ENCODE data around the gene KYAT1. TPM values are rescaled to one million over a fixed set of nuclear protein-coding genes. Genes with fewer than 3 reads are reported as not detected.
A peak's percentile ranks its signal among the peaks of the same experiment; 100 is the strongest.

Gene KYAT1
- total RNA-seq, 1 experiment from 2014 or later, result 34.1 TPM

- TF ChIP-seq, protein P1, sequence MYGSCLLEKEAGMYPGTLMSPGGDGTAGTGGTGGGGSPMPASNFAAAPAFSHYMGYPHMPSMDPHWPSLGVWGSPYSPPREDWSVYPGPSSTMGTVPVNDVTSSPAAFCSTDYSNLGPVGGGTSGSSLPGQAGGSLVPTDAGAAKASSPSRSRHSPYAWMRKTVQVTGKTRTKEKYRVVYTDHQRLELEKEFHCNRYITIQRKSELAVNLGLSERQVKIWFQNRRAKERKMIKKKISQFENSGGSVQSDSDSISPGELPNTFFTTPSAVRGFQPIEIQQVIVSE (CRISPR knock-in tag; IDR thresholded peaks at IDR 0.05; ENCODE audit: borderline replicate concordance), result no peak
- TF ChIP-seq, protein P2, sequence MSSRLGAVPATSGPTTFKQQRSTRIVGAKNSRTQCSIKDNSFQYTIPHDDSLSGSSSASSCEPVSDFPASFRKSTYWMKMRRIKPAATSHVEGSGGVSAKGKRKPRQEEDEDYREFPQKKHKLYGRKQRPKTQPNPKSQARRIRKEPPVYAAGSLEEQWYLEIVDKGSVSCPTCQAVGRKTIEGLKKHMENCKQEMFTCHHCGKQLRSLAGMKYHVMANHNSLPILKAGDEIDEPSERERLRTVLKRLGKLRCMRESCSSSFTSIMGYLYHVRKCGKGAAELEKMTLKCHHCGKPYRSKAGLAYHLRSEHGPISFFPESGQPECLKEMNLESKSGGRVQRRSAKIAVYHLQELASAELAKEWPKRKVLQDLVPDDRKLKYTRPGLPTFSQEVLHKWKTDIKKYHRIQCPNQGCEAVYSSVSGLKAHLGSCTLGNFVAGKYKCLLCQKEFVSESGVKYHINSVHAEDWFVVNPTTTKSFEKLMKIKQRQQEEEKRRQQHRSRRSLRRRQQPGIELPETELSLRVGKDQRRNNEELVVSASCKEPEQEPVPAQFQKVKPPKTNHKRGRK (CRISPR knock-in tag; IDR thresholded peaks at IDR 0.05; ENCODE audit: borderline replicate concordance), result no peak
These were observed 91.2 kb downstream of the KYAT1 start (continued) for GRCh38 chr9:128790536-128790935.

- DNase-seq (ENCODE audit: low spot score) (no peak), ATAC-seq (no peak)
- peaks cover 5% of the 10 kb centered on the region; the same call in 1 of the 2 replicates for H3K36me3 Mint-ChIP-seq
- CTCF ChIA-PET, result interaction anchor here (0.8 to 1.7 kb wide), 10 partner anchors 18 to 350 kb away, joined by 3 to 6 read pairs (median 5); partner anchors contain the start of genes ENDOG, PKN3 and SPOUT1
- H3K9me3 Mint-ChIP-seq, result no peaks in the 10 kb centered on the region
- POLR2A ChIA-PET, result interaction anchor here (1.1 kb wide), 1 partner anchor 24 kb away, joined by 5 read pairs; no protein-coding TSS in a partner anchor
- peak overlapping the region; percentile 96 for H3K4me3 Mint-ChIP-seq
- TF ChIP-seq ATF1 (CRISPR knock-in tag; IDR thresholded peaks at IDR 0.05) (no peak), FOXP4 (CRISPR knock-in tag; IDR thresholded peaks at IDR 0.05) (no peak), SOX15 (CRISPR knock-in tag; IDR thresholded peaks at IDR 0.05) (no peak), SMAD4 (CRISPR knock-in tag; IDR thresholded peaks at IDR 0.05) (no peak)
- TF ChIP-seq, protein P3, sequence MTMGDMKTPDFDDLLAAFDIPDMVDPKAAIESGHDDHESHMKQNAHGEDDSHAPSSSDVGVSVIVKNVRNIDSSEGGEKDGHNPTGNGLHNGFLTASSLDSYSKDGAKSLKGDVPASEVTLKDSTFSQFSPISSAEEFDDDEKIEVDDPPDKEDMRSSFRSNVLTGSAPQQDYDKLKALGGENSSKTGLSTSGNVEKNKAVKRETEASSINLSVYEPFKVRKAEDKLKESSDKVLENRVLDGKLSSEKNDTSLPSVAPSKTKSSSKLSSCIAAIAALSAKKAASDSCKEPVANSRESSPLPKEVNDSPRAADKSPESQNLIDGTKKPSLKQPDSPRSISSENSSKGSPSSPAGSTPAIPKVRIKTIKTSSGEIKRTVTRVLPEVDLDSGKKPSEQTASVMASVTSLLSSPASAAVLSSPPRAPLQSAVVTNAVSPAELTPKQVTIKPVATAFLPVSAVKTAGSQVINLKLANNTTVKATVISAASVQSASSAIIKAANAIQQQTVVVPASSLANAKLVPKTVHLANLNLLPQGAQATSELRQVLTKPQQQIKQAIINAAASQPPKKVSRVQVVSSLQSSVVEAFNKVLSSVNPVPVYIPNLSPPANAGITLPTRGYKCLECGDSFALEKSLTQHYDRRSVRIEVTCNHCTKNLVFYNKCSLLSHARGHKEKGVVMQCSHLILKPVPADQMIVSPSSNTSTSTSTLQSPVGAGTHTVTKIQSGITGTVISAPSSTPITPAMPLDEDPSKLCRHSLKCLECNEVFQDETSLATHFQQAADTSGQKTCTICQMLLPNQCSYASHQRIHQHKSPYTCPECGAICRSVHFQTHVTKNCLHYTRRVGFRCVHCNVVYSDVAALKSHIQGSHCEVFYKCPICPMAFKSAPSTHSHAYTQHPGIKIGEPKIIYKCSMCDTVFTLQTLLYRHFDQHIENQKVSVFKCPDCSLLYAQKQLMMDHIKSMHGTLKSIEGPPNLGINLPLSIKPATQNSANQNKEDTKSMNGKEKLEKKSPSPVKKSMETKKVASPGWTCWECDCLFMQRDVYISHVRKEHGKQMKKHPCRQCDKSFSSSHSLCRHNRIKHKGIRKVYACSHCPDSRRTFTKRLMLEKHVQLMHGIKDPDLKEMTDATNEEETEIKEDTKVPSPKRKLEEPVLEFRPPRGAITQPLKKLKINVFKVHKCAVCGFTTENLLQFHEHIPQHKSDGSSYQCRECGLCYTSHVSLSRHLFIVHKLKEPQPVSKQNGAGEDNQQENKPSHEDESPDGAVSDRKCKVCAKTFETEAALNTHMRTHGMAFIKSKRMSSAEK (CRISPR knock-in tag; IDR thresholded peaks at IDR 0.05; ENCODE audit: borderline replicate concordance), result no peak
- H3K4me1 Mint-ChIP-seq, result peaks cover 7% of the 10 kb centered on the region; the same call in 1 of the 2 replicates
- no peak overlapping the region for H3K27ac Mint-ChIP-seq
- H3K27me3 Mint-ChIP-seq (ENCODE audit: low read depth), result no peaks in the 10 kb centered on the region
These were observed 93.3 kb downstream of the KYAT1 start for GRCh38 chr9:128788445-128788844.

DNA sequence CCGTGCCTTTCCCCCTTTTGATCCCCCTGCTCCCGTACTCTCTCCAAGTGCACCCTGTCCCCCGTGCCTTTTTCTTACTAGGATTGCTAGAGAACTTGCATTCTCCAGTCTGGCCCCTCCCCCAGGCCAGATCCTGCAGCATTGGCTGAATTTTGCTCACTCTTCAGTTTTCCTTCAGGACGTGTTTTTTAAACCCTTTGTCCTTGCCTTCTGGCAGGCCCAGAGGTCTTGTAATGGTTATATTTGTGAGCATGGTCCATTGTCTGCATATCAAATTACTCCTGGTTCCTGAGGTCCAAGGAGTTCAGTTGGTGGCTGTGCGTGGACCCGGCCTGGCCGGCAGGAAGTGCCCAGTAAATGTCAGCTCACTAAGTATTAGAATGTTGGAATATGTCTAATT is 94.1 kb downstream of the KYAT1 start:
- H3K4me3 Mint-ChIP-seq, result peak overlapping the region; percentile 96
- TF ChIP-seq ZNF396 (CRISPR knock-in tag; IDR thresholded peaks at IDR 0.05; ENCODE audit: borderline replicate concordance) (no peak), TP53 (CRISPR knock-in tag; IDR thresholded peaks at IDR 0.05) (no peak), CREM (CRISPR knock-in tag; IDR thresholded peaks at IDR 0.05) (no peak), FOXK1 (CRISPR knock-in tag; IDR thresholded peaks at IDR 0.05) (no peak), MXD4 (CRISPR knock-in tag; IDR thresholded peaks at IDR 0.05; ENCODE audit: borderline replicate concordance) (no peak), ZNF263 (CRISPR knock-in tag; IDR thresholded peaks at IDR 0.05; ENCODE audit: low read depth) (no peak)
- ChIA-PET CTCF (interaction anchor here (0.8 to 1.7 kb wide), 5 partner anchors 17 to 57 kb away, joined by 3 to 6 read pairs (median 5); partner anchors contain the start of gene ENDOG), POLR2A (no interaction called here)
- H3K4me1 Mint-ChIP-seq, result peaks cover 7% of the 10 kb centered on the region; the same call in 1 of the 2 replicates
- 0 out of 2 replicates have a peak, but pooled peaks cover 3% of the 10 kb centered on the region for H3K9me3 Mint-ChIP-seq
- peak overlapping the region; percentile 95 for H3K27ac Mint-ChIP-seq
- peaks cover 2% of the 10 kb centered on the region; the same call in 1 of the 2 replicates for H3K36me3 Mint-ChIP-seq
- H3K27me3 Mint-ChIP-seq (ENCODE audit: low read depth), result no peaks in the 10 kb centered on the region
- ATAC-seq (no peak), DNase-seq (ENCODE audit: low spot score) (no peak)
